ENCODE results near the gene NEDD4L. TPM values are rescaled to one million over a fixed set of nuclear protein-coding genes. Genes with fewer than 3 reads are reported as not detected.

Gene NEDD4L
- total RNA-seq, 4 donors from 2014 or later = 44.0 to 104 (median 59.6) TPM

- WGBS = 91% methylated on average over 2 of the region's 2 CpGs
- Histone ChIP-seq H3K4me1 (no peaks in the 10 kb centered on the region), H3K27me3 (no peaks in the 10 kb centered on the region), H3K9me3 (no peaks in the 10 kb centered on the region), H3K4me3 (no peak overlapping the region), H3K27ac (no peak overlapping the region), H3K36me3 (peaks cover 11% of the 10 kb centered on the region)
- TF ChIP-seq CTCF (IDR thresholded peaks at IDR 0.05) (no peak), EP300 (IDR thresholded peaks at IDR 0.05) (no peak), POLR2AphosphoS5 (IDR thresholded peaks at IDR 0.05) (no peak)
- no peak for DNase-seq (ENCODE audit: low spot score in 2 of 2)
These were observed 305.6 kb downstream of the NEDD4L start for GRCh38 chr18:58349650-58350049.

- H3K4me3 ChIP-seq = no peak overlapping the region
- H3K27ac ChIP-seq = no peak overlapping the region
- no peak for TF ChIP-seq POLR2AphosphoS5 (IDR thresholded peaks at IDR 0.05)
- no peak for TF ChIP-seq CTCF (IDR thresholded peaks at IDR 0.05)
- TF ChIP-seq EP300 (IDR thresholded peaks at IDR 0.05) = no peak
- no peak for TF ChIP-seq POLR2A (IDR thresholded peaks at IDR 0.05)
- H3K4me1 ChIP-seq = no peaks in the 10 kb centered on the region
- WGBS = 94% methylated on average over 5 of the region's 5 CpGs
- H3K36me3 ChIP-seq = peaks cover 11% of the 10 kb centered on the region
- no peaks in the 10 kb centered on the region for H3K27me3 ChIP-seq
- DNase-seq (ENCODE audit: low spot score in 2 of 2) = no peak
- H3K9me3 ChIP-seq = no peaks in the 10 kb centered on the region
These were observed 306.5 kb downstream of the NEDD4L start for GRCh38 chr18:58350526-58350925.

- Histone ChIP-seq H3K36me3 (peaks cover 11% of the 10 kb centered on the region), H3K27me3 (no peaks in the 10 kb centered on the region), H3K9me3 (no peaks in the 10 kb centered on the region), H3K4me1 (no peaks in the 10 kb centered on the region), H3K4me3 (no peak overlapping the region), H3K27ac (no peak overlapping the region)
- no peak for DNase-seq (ENCODE audit: low spot score in 2 of 2)
- 82% methylated on average over 3 of the region's 3 CpGs for WGBS
- TF ChIP-seq EP300 (IDR thresholded peaks at IDR 0.05) = no peak
- no peak for TF ChIP-seq CTCF (IDR thresholded peaks at IDR 0.05)
- no peak for TF ChIP-seq POLR2AphosphoS5 (IDR thresholded peaks at IDR 0.05)
- no peak for TF ChIP-seq POLR2A (IDR thresholded peaks at IDR 0.05)
These were observed 307.8 kb downstream of the NEDD4L start for GRCh38 chr18:58351776-58352175.

- 95% methylated on average over 4 of the region's 4 CpGs for WGBS
- no peak for DNase-seq (ENCODE audit: low spot score in 2 of 2)
- TF ChIP-seq EP300 (IDR thresholded peaks at IDR 0.05) (no peak), CTCF (IDR thresholded peaks at IDR 0.05) (no peak), POLR2AphosphoS5 (IDR thresholded peaks at IDR 0.05) (no peak), POLR2A (IDR thresholded peaks at IDR 0.05) (no peak)
- H3K27ac ChIP-seq = no peak overlapping the region
- no peaks in the 10 kb centered on the region for H3K4me1 ChIP-seq
- no peaks in the 10 kb centered on the region for H3K27me3 ChIP-seq
- H3K36me3 ChIP-seq = peaks cover 11% of the 10 kb centered on the region
- no peaks in the 10 kb centered on the region for H3K9me3 ChIP-seq
- no peak overlapping the region for H3K4me3 ChIP-seq
These were observed 309.6 kb downstream of the NEDD4L start for GRCh38 chr18:58353581-58353980.

GRCh38 chr18:58354051-58354450 lies 310.0 kb downstream of the NEDD4L start:
- DNase-seq (ENCODE audit: low spot score in 2 of 2) = no peak
- peaks cover 11% of the 10 kb centered on the region for H3K36me3 ChIP-seq
- H3K9me3 ChIP-seq = no peaks in the 10 kb centered on the region
- H3K4me3 ChIP-seq = no peak overlapping the region
- H3K4me1 ChIP-seq = no peaks in the 10 kb centered on the region
- 90% methylated on average over 4 of the region's 4 CpGs for WGBS
- no peak overlapping the region for H3K27ac ChIP-seq
- H3K27me3 ChIP-seq = no peaks in the 10 kb centered on the region
- TF ChIP-seq EP300 (IDR thresholded peaks at IDR 0.05) (no peak), CTCF (IDR thresholded peaks at IDR 0.05) (no peak), POLR2A (IDR thresholded peaks at IDR 0.05) (no peak), POLR2AphosphoS5 (IDR thresholded peaks at IDR 0.05) (no peak)
